ENCODE results near the gene SHF.

The SHF gene

DNA sequence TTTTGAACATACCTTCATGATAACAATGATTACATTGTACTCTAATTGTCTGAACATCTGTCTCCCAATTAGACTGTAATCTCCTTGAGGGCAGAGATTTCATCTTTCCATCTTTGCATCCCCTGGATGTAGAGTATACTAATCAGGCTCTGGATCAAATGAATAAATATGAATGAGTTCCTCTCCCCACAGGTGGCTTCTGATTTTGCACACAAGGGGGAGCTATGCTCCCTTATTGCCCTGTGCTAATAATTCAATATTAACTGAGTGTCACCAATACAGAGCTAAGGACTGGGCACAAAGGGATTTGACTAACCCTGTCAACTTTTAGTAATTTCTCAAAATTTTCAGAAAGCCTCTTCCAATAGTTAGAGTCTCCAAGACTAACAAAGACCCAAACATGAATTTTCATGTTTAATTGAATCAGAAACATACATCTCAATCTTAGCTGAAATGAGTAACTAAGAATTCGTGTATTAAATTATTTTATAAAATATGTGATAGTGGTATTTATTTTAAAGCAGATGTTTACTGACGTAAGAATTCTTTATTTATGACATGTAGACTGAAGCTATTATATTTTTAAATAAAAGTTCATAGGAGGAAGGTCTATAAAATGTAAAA, 61.1 kb downstream of the SHF start:
- DNase-seq (ENCODE audit: low spot score) = peak; percentile 75

GRCh38 chr15:45123397-45123796, 64.4 kb downstream of the SHF start:
- no peak for DNase-seq (ENCODE audit: low spot score)

GRCh38 chr15:45122719-45123118, 65.0 kb downstream of the SHF start:
- DNase-seq (ENCODE audit: low spot score) = no peak

GRCh38 chr15:45121706-45122417, 65.9 kb downstream of the SHF start:
- DNase-seq (ENCODE audit: low spot score) = no peak

- no peak for DNase-seq (ENCODE audit: low spot score)
Measured at GRCh38 chr15:45121020-45121419, 66.7 kb downstream of the SHF start.

GRCh38 chr15:45120081-45120972, 67.4 kb downstream of the SHF start:
- no peak for DNase-seq (ENCODE audit: low spot score)

- no peak for DNase-seq (ENCODE audit: low spot score)
Measured at GRCh38 chr15:45118996-45119395, 68.8 kb downstream of the SHF start.

GRCh38 chr15:45118131-45118588, 69.6 kb downstream of the SHF start:
- DNase-seq (ENCODE audit: low spot score) = peak; percentile 94

GRCh38 chr15:45117308-45118130, 70.2 kb downstream of the SHF start:
- no peak for DNase-seq (ENCODE audit: low spot score)

All from NAMALWA (cell line).